ENCODE data around the gene TDRD12. TPM values are rescaled to one million over a fixed set of nuclear protein-coding genes. Genes with fewer than 3 reads are reported as not detected.

Gene TDRD12
- total and polyA plus RNA-seq, 2 donors (not counting 3 experiments of a cell fraction or from before 2014, with no cell fraction given), result 0.03 to 0.09 TPM

DNA sequence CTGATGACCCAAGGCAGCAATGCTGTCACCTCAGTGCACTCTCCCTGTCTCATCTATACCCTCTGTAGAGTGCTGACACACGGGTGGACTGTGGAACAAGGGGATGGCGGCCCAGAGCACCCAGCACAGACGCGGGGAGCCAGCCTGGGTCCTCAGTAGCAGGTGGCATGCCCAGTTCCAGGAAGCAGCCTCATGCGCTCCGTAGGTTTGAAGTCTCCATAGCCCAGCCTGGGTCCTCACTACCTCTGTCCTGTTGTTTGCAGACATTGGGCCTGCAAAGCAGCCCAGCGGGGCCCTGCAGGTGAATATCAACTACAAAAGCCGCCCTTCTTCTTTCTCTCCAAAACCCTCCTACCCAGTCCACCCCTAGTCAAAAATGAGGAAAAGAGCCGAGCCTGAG lies 155.0 kb downstream of the TDRD12 start:
- no peak overlapping the region for H2AFZ ChIP-seq (ENCODE audit: low read depth, low read length)
- H3K4me3 ChIP-seq (replicated peaks in 1 of 3; ENCODE audit: insufficient read depth in 1 of 3, low read depth in 1 of 3, low read length in 3 of 3), result no peak overlapping the region
- H3K27ac ChIP-seq (ENCODE audit: insufficient read depth, low read depth, low read length), result no peak overlapping the region
- intact Hi-C loops (cut with micrococcal nuclease) (no loop called here), dilution Hi-C loops (cut with MboI; ENCODE audit: extremely low pct_ligation_motif_present, low sequenced_read_pairs) (no loop called here)
- H3K36me3 ChIP-seq (ENCODE audit: control insufficient read depth in 2 of 2, extremely low read depth in 1 of 2, insufficient read depth in 2 of 2, low read length in 2 of 2), result no peaks in the 10 kb centered on the region
- TF ChIP-seq JUN (IDR thresholded peaks at IDR 0.05; ENCODE audit: borderline replicate concordance, insufficient read depth, insufficient read length, low read depth) (no peak), GATA2 (IDR thresholded peaks at IDR 0.05; ENCODE audit: insufficient read depth, insufficient read length, low read depth, low read length) (no peak), MYC (IDR thresholded peaks at IDR 0.05; ENCODE audit: low read depth, low read length) (no peak), EZH2 (IDR thresholded peaks at IDR 0.05; ENCODE audit: borderline replicate concordance, low read depth, low read length, severe bottlenecking) (no peak), POLR2A (IDR thresholded peaks at IDR 0.05; ENCODE audit: low read depth, low read length) (no peak), POLR2AphosphoS5 (IDR thresholded peaks at IDR 0.05; ENCODE audit: insufficient read depth, low read depth, low read length) (no peak), FOS (IDR thresholded peaks at IDR 0.05; ENCODE audit: borderline replicate concordance, insufficient read depth, low read length) (no peak)
- TF ChIP-seq, protein P1, sequence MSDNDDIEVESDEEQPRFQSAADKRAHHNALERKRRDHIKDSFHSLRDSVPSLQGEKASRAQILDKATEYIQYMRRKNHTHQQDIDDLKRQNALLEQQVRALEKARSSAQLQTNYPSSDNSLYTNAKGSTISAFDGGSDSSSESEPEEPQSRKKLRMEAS (IDR thresholded peaks at IDR 0.05; ENCODE audit: insufficient read depth, insufficient read length), result no peak
- TF ChIP-seq, protein P2, sequence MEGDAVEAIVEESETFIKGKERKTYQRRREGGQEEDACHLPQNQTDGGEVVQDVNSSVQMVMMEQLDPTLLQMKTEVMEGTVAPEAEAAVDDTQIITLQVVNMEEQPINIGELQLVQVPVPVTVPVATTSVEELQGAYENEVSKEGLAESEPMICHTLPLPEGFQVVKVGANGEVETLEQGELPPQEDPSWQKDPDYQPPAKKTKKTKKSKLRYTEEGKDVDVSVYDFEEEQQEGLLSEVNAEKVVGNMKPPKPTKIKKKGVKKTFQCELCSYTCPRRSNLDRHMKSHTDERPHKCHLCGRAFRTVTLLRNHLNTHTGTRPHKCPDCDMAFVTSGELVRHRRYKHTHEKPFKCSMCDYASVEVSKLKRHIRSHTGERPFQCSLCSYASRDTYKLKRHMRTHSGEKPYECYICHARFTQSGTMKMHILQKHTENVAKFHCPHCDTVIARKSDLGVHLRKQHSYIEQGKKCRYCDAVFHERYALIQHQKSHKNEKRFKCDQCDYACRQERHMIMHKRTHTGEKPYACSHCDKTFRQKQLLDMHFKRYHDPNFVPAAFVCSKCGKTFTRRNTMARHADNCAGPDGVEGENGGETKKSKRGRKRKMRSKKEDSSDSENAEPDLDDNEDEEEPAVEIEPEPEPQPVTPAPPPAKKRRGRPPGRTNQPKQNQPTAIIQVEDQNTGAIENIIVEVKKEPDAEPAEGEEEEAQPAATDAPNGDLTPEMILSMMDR (IDR thresholded peaks at IDR 0.05; ENCODE audit: extremely low read depth in 1 of 2, insufficient read depth in 1 of 2, low read depth in 1 of 2, low read length in 2 of 2), result no peak
- CTCF ChIA-PET, result no interaction called here
- BruUV-seq (replicated peaks), result no TSS peak
- H3K9ac ChIP-seq (replicated peaks; ENCODE audit: extremely low read depth, insufficient read depth, low read length), result no peak overlapping the region
- H3K9me1 ChIP-seq (replicated peaks; ENCODE audit: control insufficient read depth, extremely low read depth, insufficient read depth, low read length), result no peaks in the 10 kb centered on the region
- H3K4me1 ChIP-seq (ENCODE audit: control insufficient read depth, extremely low read depth, insufficient read depth, low read length), result no peaks in the 10 kb centered on the region
- H3K4me2 ChIP-seq (ENCODE audit: insufficient read depth, low read length), result no peak overlapping the region
- no peak for DNase-seq (ENCODE audit: low read depth, low spot score)
- no peak for FAIRE-seq
- POLR2A ChIA-PET, result no interaction called here
- H4K20me1 ChIP-seq (replicated peaks; ENCODE audit: control insufficient read depth, extremely low read depth, insufficient read depth, low read length), result no peaks in the 10 kb centered on the region
- H3K27me3 ChIP-seq (ENCODE audit: control insufficient read depth in 2 of 2, insufficient read depth in 2 of 2, low read length in 2 of 2), result no peaks in the 10 kb centered on the region
- H3K9me3 ChIP-seq (replicated peaks; ENCODE audit: control insufficient read depth, insufficient read depth, low read length), result no peaks in the 10 kb centered on the region
- no peaks in the 10 kb centered on the region for H3K79me2 ChIP-seq (ENCODE audit: control insufficient read depth, insufficient read depth, low read length)
